ENCODE data around the gene MEIS3.

MEIS3 gene

DNA sequence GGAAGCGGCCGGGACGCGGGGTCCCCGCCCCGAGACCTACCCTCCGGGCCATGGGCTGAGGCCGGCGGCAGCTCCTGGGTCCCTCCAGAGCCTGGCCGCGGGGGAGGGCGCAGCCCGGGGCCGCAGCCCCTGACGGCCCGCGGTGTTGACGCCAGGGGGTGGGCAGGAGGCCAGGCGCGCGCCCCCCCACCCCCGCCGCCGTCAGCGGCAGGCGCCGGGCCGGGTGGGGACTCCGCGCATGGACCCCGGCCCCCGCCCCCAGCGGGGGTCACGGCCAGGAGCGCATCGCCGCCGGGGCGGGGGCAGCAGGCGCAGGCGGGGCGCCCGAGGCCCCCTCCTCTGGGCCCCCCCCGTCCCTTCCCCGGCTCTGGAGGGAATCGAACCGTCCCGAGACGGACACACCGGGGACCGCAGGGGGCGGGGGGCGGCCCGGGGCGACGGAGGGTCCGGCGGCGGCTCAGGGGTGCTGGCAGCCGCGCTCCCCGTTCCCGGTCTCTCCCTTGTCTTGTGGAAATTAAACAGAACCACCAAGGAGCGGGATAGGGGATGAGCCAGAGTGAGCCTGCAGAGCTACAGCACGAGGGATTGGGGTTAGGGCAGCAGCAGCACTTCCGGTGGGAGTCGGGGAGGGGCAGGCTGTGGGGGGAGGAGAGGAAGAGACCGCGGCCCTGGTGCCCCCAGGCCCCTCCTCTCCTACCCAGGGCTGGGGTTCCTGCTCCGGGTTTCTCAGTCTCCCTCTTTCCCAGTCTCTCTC is at the start of gene MEIS3:
Gene MEIS3, minus strand, starts transcription at position 498 of the 754 bp plus-strand sequence. Its CDS starts 446 bp downstream, at position 52.
- DNase-seq (ENCODE audit: low spot score), result no peak

DNA sequence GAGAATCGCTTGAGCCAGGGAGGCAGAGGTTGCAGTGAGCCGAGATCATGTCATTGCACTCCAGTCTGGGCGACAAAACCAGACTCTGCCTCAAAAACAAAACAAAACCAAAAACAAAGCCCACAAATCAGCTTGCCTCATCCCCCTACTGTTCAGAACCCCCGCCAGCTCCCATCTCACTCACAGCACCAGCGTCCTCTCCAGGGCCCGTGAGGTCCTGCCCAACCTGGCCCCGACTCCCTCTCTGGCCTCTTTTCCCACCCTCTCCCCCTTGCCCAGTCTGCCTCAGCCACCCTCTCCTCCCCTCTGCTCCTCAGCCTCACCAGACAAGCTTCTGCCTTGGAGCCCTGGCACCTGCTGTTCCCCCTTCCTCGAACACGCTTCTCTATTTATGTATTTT is 48.6 kb upstream of the MEIS3 start:
- DNase-seq (ENCODE audit: low spot score), result no peak

DNA sequence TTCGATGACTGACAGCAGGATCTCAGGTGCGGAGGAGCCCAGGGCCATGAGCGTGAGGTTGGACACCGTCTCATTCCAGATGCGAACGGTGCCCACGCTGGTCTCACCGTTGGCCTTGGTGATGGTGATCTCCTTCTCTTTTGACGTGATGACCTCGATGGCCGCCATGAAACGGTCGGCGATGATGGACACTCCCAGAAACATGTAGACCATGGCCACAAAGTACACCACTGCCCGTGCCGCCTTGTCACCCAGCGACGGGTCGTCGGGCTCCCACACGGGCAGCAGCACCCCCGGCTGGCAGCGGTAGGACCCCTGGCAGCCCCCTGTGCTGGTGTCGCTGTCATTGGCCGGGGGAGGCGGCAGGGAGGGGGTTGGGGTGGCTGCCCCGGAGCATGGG is 46.6 kb upstream of the MEIS3 start:
- no peak for DNase-seq (ENCODE audit: low spot score)

DNA sequence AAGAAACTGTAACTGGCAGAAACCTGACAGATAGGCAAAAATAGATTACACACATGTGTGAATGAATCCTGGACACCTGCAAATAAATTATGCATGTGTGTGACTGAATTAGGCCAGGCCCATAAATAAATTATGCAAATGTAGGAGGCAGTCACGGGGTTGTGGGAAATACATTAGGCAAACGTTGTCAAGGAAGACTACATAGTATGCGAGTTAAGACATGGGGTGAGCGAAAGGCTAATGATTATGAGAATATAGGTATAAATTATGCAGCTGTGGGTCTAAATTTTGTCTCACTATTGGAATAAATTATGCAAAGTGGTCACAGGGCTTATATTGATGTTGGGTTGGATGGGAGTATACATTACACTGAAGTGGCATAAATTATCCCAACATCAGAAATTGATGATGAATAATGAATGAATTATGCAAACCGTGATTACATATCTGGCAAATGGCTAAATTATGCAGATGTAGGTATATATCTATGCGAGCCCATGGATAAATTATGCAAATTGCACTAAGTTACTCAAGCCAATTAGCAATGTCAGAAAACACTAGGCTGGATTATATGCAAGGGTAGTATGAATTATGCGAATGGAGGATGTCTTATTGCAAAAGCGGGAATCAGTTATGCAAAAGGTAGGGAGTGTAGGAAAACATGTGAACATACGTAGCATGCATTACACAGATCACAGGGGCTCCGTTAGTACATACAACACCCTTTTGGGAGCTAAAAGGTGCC is 45.5 kb upstream of the MEIS3 start:
- no peak for DNase-seq (ENCODE audit: low spot score)

DNA sequence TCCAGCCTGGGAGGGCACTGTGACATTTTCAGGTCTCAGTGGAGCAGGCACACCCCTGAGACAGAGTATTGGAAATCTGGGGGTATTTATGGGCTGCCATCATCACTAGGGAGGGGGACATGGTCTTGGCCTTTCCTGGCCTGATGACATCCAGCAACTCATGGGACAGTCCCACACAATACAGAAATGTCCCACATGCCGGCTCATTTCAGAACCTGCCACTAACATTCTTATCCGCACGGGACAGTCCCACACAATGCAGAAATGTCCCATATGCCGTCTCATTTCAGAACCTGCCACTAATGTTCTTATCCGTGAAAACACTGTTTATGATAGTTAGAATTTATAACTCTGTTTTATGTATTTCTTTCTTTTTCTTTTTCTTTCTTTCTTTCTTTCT is 42.5 kb upstream of the MEIS3 start:
- no peak for DNase-seq (ENCODE audit: low spot score)

DNA sequence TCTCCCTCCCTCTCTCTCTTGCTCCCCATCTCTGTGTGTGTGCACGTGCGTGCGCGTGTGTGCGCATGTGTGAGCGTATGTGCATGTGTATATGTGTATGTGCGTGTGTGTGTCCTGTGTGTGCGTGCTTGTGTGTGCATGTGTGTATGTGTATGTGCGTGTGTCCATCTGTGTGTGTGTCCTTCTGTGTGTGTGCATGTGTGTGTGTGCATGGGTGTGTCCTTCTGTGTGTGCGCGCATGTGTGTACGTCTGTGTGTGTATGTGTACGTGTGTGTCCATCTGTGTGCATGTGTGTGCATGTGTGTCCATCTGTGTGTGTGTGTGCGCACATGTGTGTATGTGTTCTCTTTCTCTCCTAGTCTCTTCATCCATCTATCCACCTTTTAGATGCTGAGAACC is 40.1 kb upstream of the MEIS3 start:
- no peak for DNase-seq (ENCODE audit: low spot score)

DNA sequence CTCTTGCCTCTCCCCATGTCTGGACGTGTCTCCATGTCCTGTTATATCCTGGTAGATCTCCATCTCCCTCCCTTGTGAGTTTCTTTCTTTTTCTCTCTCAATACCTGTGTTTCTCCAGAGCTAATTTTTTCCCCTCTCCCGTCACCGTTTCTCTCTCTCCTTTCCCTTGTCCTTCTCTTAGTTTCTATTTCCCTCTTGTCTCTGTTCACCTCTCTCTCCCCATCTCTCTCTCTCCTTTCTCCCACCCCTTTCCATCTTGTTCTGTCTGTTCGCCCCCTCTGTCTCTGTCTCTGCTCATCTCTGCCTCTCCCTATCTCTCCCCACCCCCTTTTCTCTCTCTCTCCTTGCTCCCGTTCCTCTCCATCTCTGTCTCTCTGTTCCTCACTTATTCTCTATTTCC is 39.3 kb upstream of the MEIS3 start:
- DNase-seq (ENCODE audit: low spot score), result no peak

DNA sequence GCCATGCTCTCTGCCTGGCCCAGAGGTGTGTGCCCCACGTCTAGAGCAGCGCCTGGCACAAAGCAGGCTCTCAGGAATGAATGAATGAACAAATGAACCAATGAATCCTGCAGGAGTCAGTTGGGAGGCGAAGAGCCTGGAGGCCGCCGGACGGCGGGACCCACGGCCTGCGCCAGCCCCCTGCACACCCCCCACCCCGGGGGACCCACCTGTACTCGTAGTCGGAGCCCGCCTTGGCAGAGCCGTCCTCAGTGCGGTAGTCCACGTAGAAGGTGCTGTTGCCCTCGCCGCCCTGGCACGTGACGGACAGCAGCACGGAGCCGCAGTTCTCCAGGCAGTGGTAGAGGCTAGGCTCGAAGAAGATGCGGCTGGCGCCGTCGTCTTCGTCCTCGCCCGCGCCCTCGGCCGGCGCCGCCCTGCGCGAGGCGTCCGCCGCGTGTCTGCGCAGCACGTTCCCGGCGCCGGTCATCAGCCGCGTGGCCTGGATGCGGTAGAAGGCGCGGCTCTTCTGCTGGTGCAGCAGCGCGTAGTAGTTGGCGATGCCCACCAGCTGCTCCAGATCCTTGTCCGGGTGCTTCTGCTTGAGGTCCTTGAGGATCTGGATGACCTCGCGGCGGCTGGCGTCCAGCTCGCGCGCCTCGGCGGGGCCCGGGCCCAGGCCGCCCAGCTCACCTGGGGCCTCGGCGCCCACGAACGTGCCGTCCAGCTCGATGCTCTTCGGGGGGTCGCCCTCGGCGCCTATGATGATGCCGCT is 37.6 kb upstream of the MEIS3 start:
- DNase-seq (ENCODE audit: low spot score), result no peak

DNA sequence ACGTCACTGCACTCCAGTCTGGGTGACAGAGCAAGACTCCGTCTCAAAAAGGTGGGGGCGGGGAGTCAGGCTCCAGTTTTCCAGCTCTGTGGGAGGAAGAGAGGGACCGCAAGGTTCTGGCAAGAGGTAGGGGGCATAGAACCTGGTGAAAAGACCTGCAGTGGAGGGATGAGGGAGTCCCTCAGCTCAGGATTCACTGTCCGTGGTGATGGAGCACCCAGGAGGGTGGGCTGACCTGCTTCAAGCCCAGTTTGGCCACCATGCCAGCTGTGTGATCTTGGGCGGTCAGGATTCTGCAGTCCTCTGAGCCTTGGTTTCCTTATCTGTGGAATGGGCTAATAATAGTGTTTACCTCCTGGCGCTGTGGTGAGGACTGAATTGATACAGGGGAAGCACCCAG is 31.2 kb upstream of the MEIS3 start:
- no peak for DNase-seq (ENCODE audit: low spot score)

DNA sequence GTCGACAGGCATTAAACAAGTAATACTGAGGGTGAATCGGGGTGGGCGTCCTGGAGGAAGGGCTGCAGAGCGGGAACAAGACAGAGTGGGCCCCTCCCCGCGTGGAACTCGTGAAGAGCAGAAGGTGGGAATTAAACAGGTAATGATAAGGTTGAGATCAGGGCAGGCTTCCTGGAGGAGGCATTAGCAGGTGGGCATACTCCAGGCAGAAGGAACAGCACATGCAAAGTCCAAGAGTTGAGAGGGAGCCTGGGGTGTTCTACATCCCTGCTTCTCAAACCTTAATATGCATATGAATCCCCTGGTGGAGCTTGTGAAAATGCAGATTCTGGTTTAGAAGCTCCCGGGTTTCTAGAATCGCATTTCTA is 29.0 kb upstream of the MEIS3 start:
- DNase-seq (ENCODE audit: low spot score), result no peak

DNA sequence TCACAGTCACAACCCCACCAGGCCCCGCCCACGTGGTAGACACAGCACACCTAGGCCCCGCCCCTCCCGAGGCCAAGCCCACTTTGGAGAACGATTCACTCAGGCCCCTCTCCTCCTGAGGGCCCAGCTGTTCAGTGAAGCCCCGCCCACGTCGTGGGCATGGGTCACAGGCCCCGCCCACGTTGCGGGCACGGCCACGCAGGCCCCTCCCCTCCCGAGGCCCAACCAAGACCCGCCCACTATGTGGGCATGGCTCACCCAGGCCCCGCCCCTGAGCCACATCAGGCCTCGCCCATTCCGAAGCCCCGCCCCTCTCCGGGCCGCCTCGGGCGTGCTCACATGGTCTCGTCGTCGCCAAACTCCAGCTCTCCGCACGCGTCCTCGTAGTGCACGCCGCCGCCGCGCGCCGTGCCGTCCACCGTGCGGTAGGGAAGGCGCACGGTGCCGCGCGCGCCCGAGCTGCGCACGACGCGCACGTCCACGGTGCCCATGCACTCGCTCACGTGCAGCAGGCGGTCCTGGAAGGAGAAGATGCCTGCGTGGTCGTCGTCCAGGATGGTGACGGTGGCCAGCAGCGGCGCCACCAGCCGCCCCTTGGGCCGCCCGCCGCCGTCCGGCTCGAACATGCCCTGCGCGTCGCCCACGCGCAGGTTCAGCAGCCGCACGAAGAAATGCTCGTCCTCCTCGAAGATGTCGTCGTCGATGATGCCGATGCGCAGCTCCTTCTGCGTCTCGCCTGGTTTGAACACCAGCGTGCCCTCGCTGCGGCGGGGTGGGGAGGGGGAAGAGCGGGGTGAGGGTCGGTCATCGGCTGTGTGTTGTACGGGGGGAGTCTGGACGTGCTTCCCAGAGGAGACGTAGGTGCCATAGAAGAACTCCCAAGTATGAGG is 28.4 kb upstream of the MEIS3 start:
- no peak for DNase-seq (ENCODE audit: low spot score)

DNA sequence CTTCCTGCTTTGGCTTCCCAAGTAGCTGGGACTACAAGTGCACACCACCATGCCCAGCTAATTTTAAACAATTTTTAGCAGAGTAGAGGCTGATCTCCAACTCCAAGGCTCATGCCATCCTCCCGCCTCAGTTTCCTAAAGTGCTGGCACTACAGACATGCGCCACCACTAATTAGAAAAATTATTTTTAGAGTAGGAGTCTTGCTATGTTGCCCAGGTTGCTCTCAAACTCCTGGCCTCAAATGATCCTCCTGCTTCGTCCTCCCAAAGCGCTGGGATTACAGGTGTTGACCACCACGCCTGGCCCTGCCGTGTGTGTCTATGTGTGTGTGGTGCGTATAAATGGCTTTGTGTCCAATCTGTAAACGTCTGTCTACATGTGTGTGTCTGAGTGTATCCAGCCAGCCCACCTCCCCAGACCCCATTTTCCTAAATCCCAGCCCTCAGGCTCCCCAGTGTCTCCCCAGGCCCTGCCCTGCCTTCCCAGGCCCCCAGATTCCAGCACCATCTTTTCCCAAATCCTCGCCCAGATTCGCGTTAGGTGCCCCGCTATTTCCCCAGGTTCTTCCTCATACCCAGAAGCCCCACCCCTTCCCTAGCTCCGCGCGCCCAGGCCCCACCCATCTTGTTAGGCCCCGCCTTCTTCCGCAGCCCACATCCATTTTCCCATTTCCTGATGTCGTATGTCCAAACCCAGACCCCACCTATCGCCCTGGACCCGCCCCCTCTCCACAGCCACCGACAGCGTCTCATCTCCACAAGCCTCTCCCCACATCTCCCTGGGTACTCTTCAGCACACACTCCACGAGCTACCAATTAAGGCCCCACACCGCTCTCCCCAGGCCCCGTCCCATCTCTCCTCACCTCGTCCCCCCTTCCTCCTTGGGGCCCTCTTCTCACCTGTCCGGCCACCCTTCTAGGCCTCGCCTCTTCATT is 27.5 kb upstream of the MEIS3 start:
- no peak for DNase-seq (ENCODE audit: low spot score)

DNA sequence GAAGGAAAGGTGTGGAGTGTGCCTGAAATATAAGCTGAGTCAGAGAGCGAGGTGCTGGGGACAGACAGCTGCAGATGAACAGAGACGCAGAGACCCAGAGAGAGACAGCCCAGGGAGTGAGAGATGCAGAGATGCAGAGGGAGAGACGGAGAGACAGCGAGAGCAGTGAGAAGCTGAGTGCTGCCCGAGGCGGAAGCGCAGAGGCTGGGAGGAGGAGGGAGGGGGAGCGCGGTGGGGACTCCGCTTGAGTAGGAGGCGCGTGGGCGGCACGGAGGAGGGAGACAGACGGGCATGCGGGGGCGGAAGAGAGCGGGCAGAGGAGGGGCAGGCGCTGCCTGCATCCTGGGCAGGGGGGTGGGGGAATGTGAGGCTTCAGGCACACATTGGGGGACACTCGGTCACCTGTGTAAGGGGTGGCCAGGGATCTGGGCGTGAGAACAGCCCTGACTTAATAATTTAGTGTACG is 26.6 kb upstream of the MEIS3 start:
- DNase-seq (ENCODE audit: low spot score), result no peak

DNA sequence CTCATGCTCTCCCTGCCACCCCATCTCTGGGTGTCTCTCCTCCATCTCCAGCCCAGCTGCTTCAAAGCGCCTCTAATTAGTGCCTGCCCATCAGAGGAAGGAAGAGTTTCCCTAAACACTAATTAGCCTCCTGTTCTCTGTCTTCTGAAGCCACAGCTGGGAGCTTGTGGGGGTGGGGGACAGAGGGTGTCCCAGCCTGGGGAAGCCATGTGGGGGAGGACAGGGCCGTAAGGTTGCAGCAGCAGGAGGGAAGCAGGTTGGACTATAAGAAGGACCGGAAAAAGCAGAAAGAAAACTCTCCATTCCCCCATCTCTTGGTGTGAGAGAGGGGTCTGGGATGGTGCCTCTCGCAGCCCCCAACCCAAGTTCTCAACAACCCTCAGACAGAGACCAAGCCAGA is 26.2 kb upstream of the MEIS3 start:
- DNase-seq (ENCODE audit: low spot score), result no peak

DNA sequence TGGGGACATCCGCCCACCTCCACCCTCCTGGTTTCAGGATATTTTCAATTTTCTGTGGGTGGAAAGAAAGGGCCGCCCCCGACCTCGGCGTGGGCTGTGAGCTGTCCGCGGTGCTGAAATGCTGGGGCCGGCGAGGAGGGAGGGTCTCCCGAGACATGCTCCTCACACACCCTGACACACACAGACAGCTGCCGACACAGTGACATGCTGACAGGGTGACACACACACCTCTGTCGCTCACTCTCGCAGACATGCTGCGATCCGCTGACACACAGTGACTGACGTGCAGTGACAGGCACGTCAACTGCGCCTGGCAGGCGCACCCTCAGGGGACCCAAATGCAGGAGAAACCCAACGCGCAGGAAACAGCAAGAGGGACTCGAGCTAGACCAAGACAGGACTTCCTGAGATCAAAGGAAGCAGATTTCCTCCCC is 25.1 kb upstream of the MEIS3 start:
- DNase-seq (ENCODE audit: low spot score), result no peak

DNA sequence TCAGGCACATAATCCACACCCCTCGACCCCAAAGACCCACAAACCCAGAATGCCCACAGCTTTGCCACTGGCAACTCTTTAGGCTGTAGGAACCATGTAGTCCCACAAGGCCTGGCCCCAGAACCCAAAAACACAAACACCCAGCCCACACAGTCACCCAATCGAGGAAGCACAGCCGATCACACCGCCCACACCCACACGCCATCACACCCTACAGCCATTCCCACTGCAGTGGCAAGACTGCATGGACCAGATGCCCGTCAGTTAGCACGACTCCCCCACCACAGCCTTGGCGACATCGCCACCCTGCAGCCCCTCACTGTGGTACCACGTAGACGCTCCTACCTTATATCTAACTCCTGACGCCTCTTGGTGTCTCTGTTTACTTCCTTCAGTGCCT is 24.0 kb upstream of the MEIS3 start:
- no peak for DNase-seq (ENCODE audit: low spot score)

DNA sequence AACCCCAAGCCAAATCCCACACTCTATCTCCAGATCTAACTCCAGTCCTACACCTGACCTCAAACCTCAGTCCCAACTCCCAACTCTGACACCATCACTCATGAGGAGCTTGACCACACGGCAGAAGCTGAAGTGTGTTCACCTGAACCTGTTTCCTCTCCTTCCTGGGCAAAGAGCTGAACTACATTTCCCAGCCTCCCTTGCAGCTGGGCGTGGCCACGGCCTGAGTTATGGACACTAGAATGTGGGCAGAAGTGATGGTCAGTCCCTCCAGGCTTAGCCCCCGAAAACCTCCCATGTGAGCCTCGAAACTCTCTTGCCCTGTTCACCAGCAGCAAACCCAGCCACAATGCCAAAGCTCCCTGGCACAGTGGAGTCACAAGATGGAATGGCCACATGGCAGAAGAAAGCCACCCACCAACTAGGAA is 19.5 kb upstream of the MEIS3 start:
- DNase-seq (ENCODE audit: low spot score), result no peak

DNA sequence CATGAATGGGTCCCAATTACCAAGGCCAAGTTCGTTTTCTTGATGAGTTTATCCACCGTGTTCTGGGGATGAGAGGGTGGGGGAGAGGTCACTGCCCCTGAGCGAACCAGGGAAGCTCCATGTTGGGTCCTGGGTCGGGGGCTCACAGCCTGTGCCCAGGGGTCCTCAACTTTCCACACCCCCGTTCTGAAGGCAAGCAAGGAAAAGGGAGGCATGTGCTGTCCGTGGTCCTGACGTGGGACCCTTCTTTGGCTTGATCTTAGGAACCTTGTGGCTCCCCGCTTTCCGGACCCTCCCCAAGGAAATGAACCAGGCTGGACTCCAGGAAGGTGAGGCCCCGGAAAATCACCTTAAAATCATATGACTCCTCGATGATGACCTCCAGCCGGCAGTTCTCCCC is 18.2 kb upstream of the MEIS3 start:
- DNase-seq (ENCODE audit: low spot score), result no peak

DNA sequence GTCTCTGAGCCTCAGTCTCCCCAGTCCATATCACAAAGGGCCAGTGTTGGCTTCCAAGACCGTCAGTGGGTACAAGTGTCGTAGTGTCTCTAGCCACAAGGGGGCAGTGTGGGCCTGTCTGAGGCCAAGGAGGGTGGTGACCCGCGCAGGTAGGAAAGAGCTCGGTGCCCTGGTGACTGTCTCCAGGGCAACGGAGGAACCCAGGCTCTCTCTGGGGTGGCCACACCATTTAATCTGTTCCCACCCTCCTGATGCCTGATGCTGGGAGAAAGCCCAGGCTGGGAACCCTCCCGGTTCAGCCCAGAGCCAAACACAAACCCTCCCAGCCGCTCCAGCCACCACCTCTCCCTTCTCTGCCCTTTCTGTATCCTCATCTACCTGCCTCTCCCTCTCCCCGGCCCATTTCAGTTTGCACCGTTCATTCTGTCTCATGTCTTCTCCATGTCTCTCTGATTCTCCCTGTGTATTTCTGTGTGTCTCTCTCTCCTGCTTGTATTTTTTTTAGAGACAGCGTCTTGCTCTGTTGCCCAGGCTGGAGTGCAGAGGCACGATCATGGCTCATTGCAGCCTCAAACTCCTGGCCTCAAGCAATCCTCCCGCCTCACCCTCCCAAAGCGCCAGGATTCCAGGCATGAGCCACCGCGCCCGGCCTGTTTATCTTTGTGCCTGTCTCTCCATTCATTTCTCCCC is 17.5 kb upstream of the MEIS3 start:
- DNase-seq (ENCODE audit: low spot score), result peak; percentile 88

DNA sequence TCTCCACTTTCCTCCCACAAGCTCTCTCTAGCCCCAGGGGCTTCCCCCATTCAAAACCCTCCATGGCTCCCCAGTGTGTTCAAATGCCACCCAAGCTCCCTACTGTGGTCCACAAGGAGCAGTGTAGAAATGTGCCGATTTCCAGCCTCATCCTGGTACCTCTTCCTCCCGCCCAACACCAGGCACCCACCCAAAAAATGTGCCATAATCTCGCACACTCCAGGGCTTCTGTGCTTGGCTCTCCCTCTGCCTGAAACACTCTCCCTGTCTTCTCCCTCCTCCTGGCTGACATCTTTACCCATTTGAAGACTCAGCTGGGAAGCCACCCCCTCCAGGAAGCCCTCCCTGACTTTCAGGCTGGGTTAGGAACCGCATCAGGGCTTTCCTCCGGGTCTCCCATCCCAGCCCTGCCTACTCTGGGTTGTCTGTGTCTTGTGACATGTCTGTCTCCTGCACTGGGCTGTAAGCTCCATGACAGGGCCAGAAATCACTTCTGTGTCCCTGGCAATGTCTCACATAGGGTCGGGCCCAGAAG is 16.6 kb upstream of the MEIS3 start:
- no peak for DNase-seq (ENCODE audit: low spot score)

Data from HuH-7.5 (cell line).